Left cardiac atrium (tissue), 4 donors: ENCODE results near the gene EML4. TPM values are rescaled to one million over a fixed set of nuclear protein-coding genes. Genes with fewer than 3 reads are reported as not detected.
"Not testable (repeated sequence)": the region's sequence is repeated elsewhere in the genome, so short reads cannot be mapped to it uniquely, and the experiment has no call there.

Experiments
- ATAC-seq, 2 donors: fragments of 200-7000 bp; cut with Tn5 transposase; one replicate each; pipeline ENCODE4 v1.9.1; 2020; ENCODE audit warnings: mild to moderate bottlenecking in 2 of 2, moderate library complexity in 2 of 2
- DNase-seq: peaks from one replicate; pipeline ENCODE4 v3.0.0-alpha.2; 2020
- intact Hi-C, 2 donors: fragments of 100-400 bp; cut with DNase I; formaldehyde crosslinking; loops; one replicate each; pipeline versions ENCODE4 v1.14.1 to v1.15.1; 2022 to 2023
- total RNA-seq, 2 donors: library from RNA; stranded (reverse); fragmentation: NEBNext Ultra II Directional; extraction: Animal tissue kit (Norgen Biotek cat#: 25700); gene quantifications; one replicate each; pipeline ENCODE4 v1.2.1, GENCODE V29; 2021
- donor health status: DM: no; HTN: yes; CAD: no.
- donor health status: DM: no; HTN: yes; CAD: no; lungs with severe emphysema.
- donor health status: DM: yes; HTN: yes; CAD: no.
- donor health status: Dilated cardiomyopathy.

The EML4 gene
- total RNA-seq, 2 donors from 2014 or later: 8.5 to 12.4 TPM

DNA sequence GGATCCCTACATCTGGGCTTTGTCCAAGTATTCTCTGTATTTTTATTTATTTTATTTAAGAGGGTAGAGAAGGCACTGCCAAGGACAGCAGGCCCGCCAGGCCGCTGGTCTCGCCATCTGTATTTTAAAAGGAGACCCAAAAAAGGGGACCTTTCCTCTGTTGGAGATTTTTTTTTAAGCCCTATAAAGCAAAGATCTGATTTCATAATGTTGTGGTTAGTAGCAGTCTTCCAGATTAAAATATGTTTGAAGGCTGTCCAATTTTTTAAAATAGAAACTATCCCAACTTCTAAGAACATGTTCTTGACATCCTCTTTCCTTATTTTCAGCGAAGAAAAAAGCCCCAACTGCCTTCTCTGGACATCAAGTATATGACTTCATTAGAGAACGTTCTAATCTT is 102.1 kb downstream of the EML4 start:
- ATAC-seq, intact Hi-C loops, DNase-seq: not testable (repeated sequence)

DNA sequence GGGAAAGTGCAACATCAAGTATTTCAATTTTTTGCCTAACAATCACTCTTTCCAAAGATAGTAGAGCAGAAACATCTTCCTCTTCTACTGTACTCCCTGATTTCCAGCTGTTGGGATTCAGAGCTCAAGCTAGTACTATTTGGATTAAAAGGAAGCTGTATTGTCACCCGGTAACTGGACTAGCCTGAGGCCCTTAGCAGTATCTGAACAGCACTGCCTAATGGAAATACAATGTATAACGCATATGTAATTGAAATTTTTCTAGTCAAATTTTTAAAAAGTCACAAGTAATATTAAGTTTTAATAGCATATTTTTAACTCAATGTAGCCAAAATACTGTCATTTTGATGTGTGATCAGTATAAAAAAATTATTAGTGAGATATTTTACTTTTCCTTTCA is 105.7 kb downstream of the EML4 start:
- no peak for ATAC-seq
- no peak for DNase-seq
- intact Hi-C loops: no loop called here

DNA sequence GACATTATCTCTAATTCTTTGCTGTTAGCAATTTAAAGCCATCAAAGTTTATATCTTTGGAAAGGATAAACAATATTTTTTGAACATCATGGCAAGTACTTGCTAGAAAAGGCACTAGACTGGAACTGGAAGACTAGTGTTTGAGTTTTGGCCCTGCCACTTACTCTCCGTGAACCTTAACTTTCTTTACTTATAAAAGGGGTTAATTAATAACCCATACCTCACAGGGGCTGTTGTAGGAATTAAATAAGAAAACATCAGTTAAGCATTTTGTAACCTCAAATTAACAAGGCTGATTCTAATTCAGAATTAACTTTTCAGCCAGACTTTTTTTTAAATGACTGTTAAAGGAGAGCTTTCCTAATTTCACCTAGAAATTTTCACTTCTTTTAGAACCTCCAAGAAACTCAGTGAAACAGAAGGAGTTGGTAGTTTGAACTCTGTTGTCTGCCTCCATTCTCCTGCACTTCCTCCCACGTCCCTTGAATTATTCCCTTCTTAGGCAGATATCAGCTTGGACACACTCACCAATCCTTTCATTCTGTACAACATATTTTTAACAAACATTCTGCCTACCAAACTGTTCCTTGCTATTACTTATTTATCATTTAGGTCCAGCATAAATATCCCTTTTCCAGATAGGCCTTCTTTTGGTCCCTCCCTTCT is 112.4 kb downstream of the EML4 start:
- DNase-seq: no peak
- ATAC-seq: no peak
- intact Hi-C loops: no loop called here

DNA sequence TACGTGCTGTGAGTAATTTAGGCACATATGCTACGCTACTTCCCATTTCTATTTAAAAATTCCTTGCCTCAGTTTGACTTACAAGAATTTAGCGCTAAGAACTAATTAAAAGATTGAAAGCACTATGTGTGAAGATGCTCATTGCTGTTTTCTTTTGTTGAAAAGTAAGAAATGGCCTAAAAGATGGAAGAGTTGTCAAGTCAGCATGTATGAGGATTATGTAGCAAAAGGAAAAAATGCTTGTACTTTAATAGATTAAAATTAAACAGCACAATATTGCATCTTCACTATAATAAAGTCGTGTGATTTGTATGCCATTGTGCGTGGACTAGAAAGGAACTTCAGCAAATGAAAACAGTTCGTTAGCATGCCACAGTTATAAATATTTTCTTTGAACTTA is 114.9 kb downstream of the EML4 start:
- intact Hi-C loops: no loop called here
- no peak for DNase-seq
- ATAC-seq: no peak

DNA sequence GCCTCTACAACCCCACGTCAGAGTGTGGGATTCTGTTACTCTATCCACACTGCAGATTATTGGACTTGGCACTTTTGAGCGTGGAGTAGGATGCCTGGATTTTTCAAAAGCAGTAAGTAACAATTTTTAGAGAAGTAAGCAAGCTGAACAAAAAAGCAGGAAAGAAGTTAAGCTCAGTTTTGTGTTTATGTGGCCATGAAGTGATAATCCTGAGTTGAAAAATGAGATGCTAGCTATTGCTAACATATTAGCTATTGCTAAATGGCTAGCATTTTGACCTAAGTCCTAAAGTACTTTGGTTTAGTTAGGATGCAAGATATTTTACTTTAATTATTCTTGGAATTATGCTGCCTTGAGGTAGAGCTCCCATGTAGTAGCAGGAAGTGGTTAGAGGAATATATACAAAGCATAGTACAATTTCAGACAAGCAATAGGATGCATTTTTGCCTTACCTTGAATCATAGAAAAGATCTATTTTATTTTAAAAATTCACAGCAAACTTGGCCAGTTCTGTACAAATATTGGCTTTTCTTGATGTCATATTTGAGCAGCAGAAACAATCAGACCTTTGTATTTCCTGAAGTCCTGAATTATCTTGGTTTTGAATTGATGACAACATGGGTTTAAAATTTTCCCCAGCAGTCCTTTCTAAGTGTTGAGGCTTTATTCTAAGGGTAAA is 117.3 kb downstream of the EML4 start:
- no peak for ATAC-seq
- intact Hi-C loops: no loop called here
- DNase-seq: no peak

- no peak for ATAC-seq
- intact Hi-C loops: no loop called here
- DNase-seq: no peak
Measured at GRCh38 chr2:42288811-42289210, 119.7 kb downstream of the EML4 start.

- ATAC-seq: no peak
- intact Hi-C loops: no loop called here
Measured at GRCh38 chr2:42289222-42289621, 120.1 kb downstream of the EML4 start.

GRCh38 chr2:42290005-42290404 is 120.9 kb downstream of the EML4 start:
- ATAC-seq: no peak
- intact Hi-C loops: no loop called here
- DNase-seq: no peak

More at GRCh38 chr2:42289222-42289621, 120.1 kb downstream of the EML4 start:
- no peak for DNase-seq

DNA sequence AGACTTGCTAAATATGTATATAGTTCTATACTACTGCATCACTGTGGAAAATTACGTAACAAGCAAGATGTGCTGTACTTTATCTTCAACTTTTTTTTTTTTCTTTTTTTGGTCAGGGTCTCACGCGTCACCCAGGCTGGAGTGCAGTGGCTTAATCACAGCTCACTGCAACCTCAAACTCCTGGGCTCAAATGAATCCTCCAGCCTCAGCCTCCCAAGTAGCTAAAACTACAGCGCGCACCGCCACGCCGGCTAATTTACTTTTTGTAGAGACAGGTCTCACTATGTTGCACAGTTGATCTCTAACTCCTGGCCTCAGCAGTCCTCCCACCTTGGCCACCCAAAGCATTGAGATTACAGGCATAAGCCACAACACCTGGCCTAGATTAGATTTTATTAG is 123.9 kb downstream of the EML4 start:
- DNase-seq: no peak
- intact Hi-C loops: no loop called here
- ATAC-seq: no peak

DNA sequence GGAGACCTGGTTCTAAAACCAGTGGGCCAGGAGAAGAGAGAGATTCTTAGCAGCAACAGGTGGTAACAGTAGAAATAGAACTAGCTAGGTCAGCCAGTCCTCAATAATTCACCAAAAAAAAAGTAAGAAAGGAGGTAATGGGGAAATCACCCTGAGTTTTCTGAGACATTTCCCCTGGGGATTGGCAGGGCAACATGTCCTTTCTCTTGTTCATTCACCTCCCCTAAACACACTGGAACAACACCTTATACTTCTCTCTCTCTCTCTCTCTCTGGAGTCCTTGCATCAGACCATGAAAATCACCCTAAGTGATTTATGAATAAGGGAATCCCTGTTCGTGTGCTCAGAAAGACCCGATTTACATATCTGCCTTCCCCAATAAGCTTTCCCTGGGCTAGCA is 127.1 kb downstream of the EML4 start:
- no peak for DNase-seq
- intact Hi-C loops: no loop called here
- no peak for ATAC-seq

DNA sequence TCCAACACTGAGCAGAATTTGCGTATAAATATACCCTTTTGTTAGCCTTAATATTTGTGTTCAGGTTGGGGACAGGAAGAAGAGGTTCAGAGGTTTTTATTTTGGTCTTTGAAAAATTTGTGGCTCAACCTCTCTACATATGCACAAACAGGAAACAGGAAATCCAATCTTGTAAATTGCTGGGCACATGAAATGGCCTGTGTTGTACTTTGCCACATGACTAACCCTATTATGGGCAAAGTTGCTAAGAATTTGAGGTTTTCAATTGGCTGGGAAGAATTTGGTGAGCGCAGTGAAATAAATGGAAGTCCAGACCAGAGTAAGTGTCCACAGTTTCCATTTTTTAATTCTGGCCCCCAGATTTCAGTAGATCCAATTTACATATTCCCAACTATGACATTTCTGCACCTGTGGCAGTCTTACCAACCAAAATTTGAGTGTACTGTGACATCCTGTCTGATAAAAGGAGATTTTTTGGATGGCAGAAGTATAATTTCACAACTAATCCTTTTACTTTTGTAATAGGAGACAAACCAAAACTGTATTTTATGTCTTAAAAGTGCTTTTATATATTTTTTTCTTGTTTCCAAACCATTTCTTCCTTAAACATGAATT is 128.3 kb downstream of the EML4 start:
- DNase-seq (no peak), ATAC-seq (no peak)
- intact Hi-C loops: no loop called here

GRCh38 chr2:42298132-42298531 is 129.0 kb downstream of the EML4 start:
- peak in 1 of 2 donors; percentile 58 for ATAC-seq
- DNase-seq: no peak
- intact Hi-C loops: no loop called here

DNA sequence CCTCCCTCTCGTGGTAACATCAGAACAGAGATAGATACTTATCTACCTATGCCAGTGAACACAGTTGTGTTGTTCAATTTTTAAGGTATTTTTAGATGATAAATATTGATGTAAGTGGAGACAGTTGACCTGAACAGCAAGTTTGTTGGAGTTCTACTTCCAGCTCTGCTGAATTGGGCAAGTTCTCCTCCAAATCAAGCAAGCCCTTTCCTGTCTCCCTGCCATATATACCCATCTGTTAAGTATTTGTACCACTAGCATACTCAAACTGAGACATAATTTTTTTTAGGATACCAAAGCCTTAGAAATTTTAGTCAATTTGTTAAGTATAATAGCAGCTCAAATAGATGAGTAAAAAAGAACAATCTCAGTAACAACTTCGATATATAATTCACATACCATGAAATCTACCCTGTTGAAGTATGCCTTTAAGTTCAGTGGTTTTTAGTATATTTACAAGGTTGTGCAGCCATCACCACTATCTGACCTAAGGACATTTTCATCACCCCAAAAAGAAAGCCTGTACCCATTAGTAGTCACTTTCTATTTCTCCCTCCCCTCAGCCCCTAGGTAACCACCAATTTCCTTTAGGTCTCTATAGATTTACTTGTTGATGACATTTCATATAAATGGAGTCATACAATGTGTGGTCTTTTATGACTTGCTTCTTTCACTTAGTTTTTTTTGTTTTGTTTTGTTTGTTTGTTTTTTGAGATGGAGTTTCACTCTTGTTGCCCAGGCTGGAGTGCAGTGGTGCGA is 130.0 kb downstream of the EML4 start:
- intact Hi-C loops: no loop called here
- DNase-seq (no peak), ATAC-seq (no peak)

GRCh38 chr2:42300527-42300926 is 131.4 kb downstream of the EML4 start:
- DNase-seq (no peak), ATAC-seq (no peak)
- intact Hi-C loops: no loop called here

- intact Hi-C loops: no loop called here
- DNase-seq: no peak
Measured at GRCh38 chr2:42303252-42303651, 134.1 kb downstream of the EML4 start.

DNA sequence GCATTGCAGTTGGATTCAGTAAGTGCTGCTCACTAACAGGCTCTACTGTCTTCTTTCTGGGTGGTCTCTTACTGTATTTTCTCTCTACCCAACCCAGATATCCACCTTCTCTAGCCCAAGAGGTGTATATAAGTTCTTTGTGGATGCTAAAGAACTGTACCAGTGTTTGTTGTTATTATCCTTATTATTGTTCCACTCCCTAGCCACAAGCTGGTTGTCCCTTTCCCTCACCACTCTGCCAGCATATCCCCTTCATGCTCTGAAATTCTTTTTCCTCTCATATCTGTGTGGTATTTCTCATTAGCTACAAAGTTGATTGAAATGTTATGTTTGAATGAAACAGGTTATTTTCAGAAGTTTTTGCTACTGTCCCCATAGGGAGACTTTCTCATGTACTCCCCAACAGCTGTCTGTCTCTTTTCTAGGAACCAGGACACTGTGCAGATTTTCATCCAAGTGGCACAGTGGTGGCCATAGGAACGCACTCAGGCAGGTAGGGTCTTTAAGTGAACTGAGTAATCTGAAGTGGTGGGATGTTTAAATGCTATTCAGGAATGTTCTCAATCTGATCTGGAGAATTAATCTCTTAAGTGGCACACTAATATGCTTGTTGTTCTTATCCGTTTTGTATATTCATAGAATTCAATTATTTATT is 135.0 kb downstream of the EML4 start:
- intact Hi-C loops: no loop called here
- DNase-seq: no peak
- ATAC-seq: no peak

More at GRCh38 chr2:42303252-42303651, 134.1 kb downstream of the EML4 start:
- ATAC-seq: no peak

DNA sequence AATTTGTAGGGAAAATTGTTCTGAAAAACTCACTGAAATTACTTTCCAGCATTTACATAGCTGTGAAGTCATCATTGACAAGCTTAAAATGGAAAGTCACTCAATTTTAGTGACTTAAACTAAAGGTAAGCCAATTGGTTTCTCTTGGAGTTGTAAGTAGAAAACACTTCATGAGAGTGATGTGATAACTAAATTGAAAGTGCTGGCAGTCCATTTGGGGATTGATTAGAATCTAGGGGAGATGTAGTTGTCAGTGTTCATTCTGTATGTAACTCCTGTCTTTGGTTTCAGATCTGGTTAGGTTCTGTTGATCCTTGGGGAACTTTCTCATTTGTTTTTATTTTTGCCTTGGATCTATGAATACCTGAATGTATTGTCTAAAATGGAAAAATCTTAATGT is 138.0 kb downstream of the EML4 start:
- no peak for DNase-seq

GRCh38 chr2:42309366-42309765 is 140.2 kb downstream of the EML4 start:
- DNase-seq (no peak), ATAC-seq (no peak)
- intact Hi-C loops: no loop called here

More for the DNA sequence above, 138.0 kb downstream of the EML4 start:
- ATAC-seq: no peak
- intact Hi-C loops: no loop called here

GRCh38 chr2:42310007-42310515 is 140.9 kb downstream of the EML4 start:
- DNase-seq (no peak), ATAC-seq (no peak)
- intact Hi-C loops: no loop called here
